HL-60 (cell line): ENCODE data around the gene JAKMIP1.

Experiments used
- CTCF ChIP-seq: IDR thresholded peaks from one replicate; pipeline ENCODE4 v1.5.1; 2011; ENCODE audit warnings: low read length, control low read depth, inconsistent platforms; ENCODE audit not compliant: insufficient read depth
- REST ChIP-seq: IDR thresholded peaks from 2 replicates; pipeline ENCODE4 v1.6.1; 2012; ENCODE audit warnings: low read depth; ENCODE audit not compliant: insufficient replicate concordance
- SPI1 ChIP-seq: IDR thresholded peaks from 2 replicates; pipeline ENCODE4 v1.6.1; 2012; ENCODE audit warnings: low read depth, mild to moderate bottlenecking, borderline replicate concordance

- no peak for TF ChIP-seq CTCF
- no peak for TF ChIP-seq SPI1
- TF ChIP-seq REST: no peak
Observed at GRCh38 chr4:6011271-6011671, 189.1 kb downstream of the JAKMIP1 start.
